ENCODE results near the gene TM4SF1.
A peak's percentile ranks its signal among the peaks of the same experiment; 100 is the strongest.
"Not testable (repeated sequence)": the region's sequence is repeated elsewhere in the genome, so short reads cannot be mapped to it uniquely, and the experiment has no call there.

Gene TM4SF1

GRCh38 chr3:149343951-149344350 lies 33.5 kb downstream of the TM4SF1 start:
- peak; percentile 19 for DNase-seq (ENCODE audit: low spot score)

GRCh38 chr3:149342413-149343380 lies 34.8 kb downstream of the TM4SF1 start:
- peak; percentile 53 for DNase-seq (ENCODE audit: low spot score)

GRCh38 chr3:149340310-149340933 lies 37.0 kb downstream of the TM4SF1 start:
- DNase-seq (ENCODE audit: low spot score): peak; percentile 41

GRCh38 chr3:149339931-149340309 lies 37.5 kb downstream of the TM4SF1 start:
- peak; percentile 94 for DNase-seq (ENCODE audit: low spot score)

- not testable (repeated sequence) for DNase-seq (ENCODE audit: low spot score)
These were observed 40.0 kb downstream of the TM4SF1 start for GRCh38 chr3:149337486-149337885.

GRCh38 chr3:149336925-149337324 lies 40.5 kb downstream of the TM4SF1 start:
- DNase-seq (ENCODE audit: low spot score): no peak

GRCh38 chr3:149333176-149333859 lies 44.1 kb downstream of the TM4SF1 start, which contains the start of gene TM4SF18:
Gene TM4SF18, minus strand, starts transcription at chr3:149333636. Its CDS starts 254 bp downstream, at chr3:149333382.
- DNase-seq (ENCODE audit: low spot score): no peak

- DNase-seq (ENCODE audit: low spot score): no peak
These were observed 44.7 kb downstream of the TM4SF1 start for GRCh38 chr3:149332771-149333170.

- DNase-seq (ENCODE audit: low spot score): no peak
These were observed 45.2 kb downstream of the TM4SF1 start for GRCh38 chr3:149332227-149332765.

GRCh38 chr3:149331396-149331795 lies 46.1 kb downstream of the TM4SF1 start:
- DNase-seq (ENCODE audit: low spot score): no peak

- no peak for DNase-seq (ENCODE audit: low spot score)
These were observed 46.7 kb downstream of the TM4SF1 start for GRCh38 chr3:149330609-149331331.

- DNase-seq (ENCODE audit: low spot score): no peak
These were observed 50.3 kb downstream of the TM4SF1 start for GRCh38 chr3:149327156-149327555.

- DNase-seq (ENCODE audit: low spot score): no peak
These were observed 51.9 kb downstream of the TM4SF1 start for GRCh38 chr3:149325581-149325980.

- DNase-seq (ENCODE audit: low spot score): no peak
These were observed 53.1 kb downstream of the TM4SF1 start for GRCh38 chr3:149324332-149324731.

- no peak for DNase-seq (ENCODE audit: low spot score)
These were observed 55.8 kb downstream of the TM4SF1 start for GRCh38 chr3:149321640-149322039.

- DNase-seq (ENCODE audit: low spot score): no peak
These were observed 56.3 kb downstream of the TM4SF1 start for GRCh38 chr3:149321136-149321535.

GRCh38 chr3:149319750-149320149 lies 57.7 kb downstream of the TM4SF1 start:
- DNase-seq (ENCODE audit: low spot score): no peak
